Measurements from ENCODE around the gene ZNF316. TPM values are rescaled to one million over a fixed set of nuclear protein-coding genes. Genes with fewer than 3 reads are reported as not detected.

ZNF316 gene
- total and polyA plus RNA-seq, 10 of the 15 experiments (the other 5 are each of a cell fraction or from before 2014, with no cell fraction given), result 0.03 to 28.9 (median 5.7) TPM

GRCh38 chr7:6642239-6642839 is 5.2 kb downstream of the ZNF316 start (continued):
- TF ChIP-seq SUZ12 (IDR thresholded peaks at IDR 0.05; ENCODE audit: unreplicated experiment), result no peak

DNA sequence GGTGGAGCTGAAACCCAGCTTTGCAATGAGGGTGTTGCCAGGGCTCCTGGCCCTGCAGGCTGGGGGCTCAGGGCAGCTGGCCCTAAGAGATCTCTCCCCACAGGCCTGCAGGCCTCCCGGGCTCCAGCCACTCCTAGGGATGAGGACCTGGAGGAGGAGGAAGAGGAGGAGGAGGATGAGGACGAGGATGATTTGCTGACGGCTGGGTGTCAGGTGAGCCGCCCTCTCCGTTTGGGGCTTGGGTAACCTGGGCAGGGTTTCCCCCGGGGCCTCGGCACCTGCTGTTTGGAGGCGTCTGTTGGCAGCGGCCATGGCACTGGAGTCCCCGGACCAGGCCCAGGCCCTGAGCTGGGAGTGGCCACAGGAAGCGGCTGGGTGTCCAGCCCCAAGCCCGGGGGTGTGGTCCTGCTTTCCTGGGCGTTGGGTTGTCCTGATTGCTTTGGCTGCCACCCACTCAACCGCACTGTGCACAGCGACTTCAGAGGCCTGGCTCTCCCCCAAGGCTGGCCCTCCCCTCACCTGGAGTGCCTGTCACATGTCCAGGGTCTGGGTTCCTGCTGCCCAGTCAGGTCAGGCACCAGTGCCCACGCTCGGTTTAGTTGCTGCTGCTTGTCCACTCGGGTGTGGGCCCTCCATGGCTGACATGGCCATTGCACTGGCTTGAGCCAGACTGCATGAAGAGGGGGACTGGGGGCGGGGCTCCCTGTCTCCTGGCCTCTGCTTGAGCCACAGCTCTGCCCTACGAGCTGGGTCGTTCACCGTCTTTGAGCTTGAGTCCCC is 5.9 kb downstream of the ZNF316 start:
- no peak for FAIRE-seq
- H3K4me2 ChIP-seq (ENCODE audit: control insufficient read depth, insufficient read depth), result no peak overlapping the region
- H2AFZ ChIP-seq (ENCODE audit: control insufficient read depth, low read depth, low read length), result no peak overlapping the region
- H3K4me1 ChIP-seq (ENCODE audit: control insufficient read depth, insufficient read depth, low read length), result peaks cover 6% of the 10 kb centered on the region; the same call in 1 of the 2 replicates
- WGBS (ENCODE audit: insufficient coverage, insufficient replicate concordance, low lambda C conversion rate, missing lambda C conversion rate), result 94% methylated on average over 20 of the region's 22 CpGs
- no peak overlapping the region for H3K4me3 ChIP-seq
- peaks cover 10% of the 10 kb centered on the region for H3K79me2 ChIP-seq (ENCODE audit: control insufficient read depth, insufficient read depth, low read length)
- ChIA-PET CTCF (no interaction called here), RAD21 (ENCODE audit: unreplicated experiment) (no interaction called here), POLR2A (no interaction called here), SMC1A (ENCODE audit: uncharacterized antibody, unreplicated experiment) (no interaction called here)
- no peak for TF ChIP-seq SPI1 (IDR thresholded peaks at IDR 0.05; ENCODE audit: borderline replicate concordance, insufficient read depth, low read depth, low read length)
- TF ChIP-seq RFX5 (IDR thresholded peaks at IDR 0.05; ENCODE audit: low read depth, low read length), result no peak
- TF ChIP-seq E4F1 (IDR thresholded peaks at IDR 0.05; ENCODE audit: borderline replicate concordance, partially characterized antibody), result no peak
- TF ChIP-seq MEF2A (IDR thresholded peaks at IDR 0.05; ENCODE audit: insufficient read depth, low read depth, low read length), result no peak
- no peak for TF ChIP-seq FOXM1 (IDR thresholded peaks at IDR 0.05; ENCODE audit: low read depth, low read length)
- no peak for TF ChIP-seq ESRRA (IDR thresholded peaks at IDR 0.05; ENCODE audit: low read length)
- TF ChIP-seq RUNX3 (IDR thresholded peaks at IDR 0.05; ENCODE audit: low read length), result no peak
- no peak for TF ChIP-seq STAT1 (conservative IDR thresholded peaks at IDR 0.05)
- TF ChIP-seq, protein P1, sequence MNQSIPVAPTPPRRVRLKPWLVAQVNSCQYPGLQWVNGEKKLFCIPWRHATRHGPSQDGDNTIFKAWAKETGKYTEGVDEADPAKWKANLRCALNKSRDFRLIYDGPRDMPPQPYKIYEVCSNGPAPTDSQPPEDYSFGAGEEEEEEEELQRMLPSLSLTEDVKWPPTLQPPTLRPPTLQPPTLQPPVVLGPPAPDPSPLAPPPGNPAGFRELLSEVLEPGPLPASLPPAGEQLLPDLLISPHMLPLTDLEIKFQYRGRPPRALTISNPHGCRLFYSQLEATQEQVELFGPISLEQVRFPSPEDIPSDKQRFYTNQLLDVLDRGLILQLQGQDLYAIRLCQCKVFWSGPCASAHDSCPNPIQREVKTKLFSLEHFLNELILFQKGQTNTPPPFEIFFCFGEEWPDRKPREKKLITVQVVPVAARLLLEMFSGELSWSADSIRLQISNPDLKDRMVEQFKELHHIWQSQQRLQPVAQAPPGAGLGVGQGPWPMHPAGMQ (IDR thresholded peaks at IDR 0.05; ENCODE audit: borderline replicate concordance), result no peak
- TF ChIP-seq, protein P2, sequence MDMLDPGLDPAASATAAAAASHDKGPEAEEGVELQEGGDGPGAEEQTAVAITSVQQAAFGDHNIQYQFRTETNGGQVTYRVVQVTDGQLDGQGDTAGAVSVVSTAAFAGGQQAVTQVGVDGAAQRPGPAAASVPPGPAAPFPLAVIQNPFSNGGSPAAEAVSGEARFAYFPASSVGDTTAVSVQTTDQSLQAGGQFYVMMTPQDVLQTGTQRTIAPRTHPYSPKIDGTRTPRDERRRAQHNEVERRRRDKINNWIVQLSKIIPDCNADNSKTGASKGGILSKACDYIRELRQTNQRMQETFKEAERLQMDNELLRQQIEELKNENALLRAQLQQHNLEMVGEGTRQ (IDR thresholded peaks at IDR 0.05; ENCODE audit: borderline replicate concordance, low read depth, low read length), result no peak
- no peak for TF ChIP-seq ATF2 (IDR thresholded peaks at IDR 0.05; ENCODE audit: low read length)
- TF ChIP-seq RB1 (IDR thresholded peaks at IDR 0.05; ENCODE audit: borderline replicate concordance), result no peak
- in situ Hi-C loops (cut with MboI) (no loop called here), intact Hi-C loops (cut with micrococcal nuclease; ENCODE audit: unreplicated experiment) (no loop called here)
- no peaks in the 10 kb centered on the region; the same call in 1 of the 2 replicates for H4K20me1 ChIP-seq (ENCODE audit: control insufficient read depth, insufficient read depth)
- H3K9me3 ChIP-seq (replicated peaks; ENCODE audit: control insufficient read depth, insufficient read depth, low read length), result no peaks in the 10 kb centered on the region; the same call in 2 of the 3 replicates
- no peak for DNase-seq (ENCODE audit: low read depth, low spot score)
- H3K36me3 ChIP-seq (ENCODE audit: control insufficient read depth in 2 of 2, insufficient read depth in 2 of 2, low read length in 1 of 2), result peaks cover 5 to 29% of the 10 kb centered on the region in 2 experiments
- H3K27me3 ChIP-seq (replicated peaks in 1 of 2; ENCODE audit: control insufficient read depth in 2 of 2, insufficient read depth in 2 of 2, low read length in 1 of 2), result no peaks in the 10 kb centered on the region
- no peak overlapping the region for H3K27ac ChIP-seq (ENCODE audit: control insufficient read depth, insufficient read depth)
- H3K9ac ChIP-seq (ENCODE audit: control insufficient read depth, insufficient read depth, low read length), result no peak overlapping the region
- no TSS peak for BruUV-seq (replicated peaks)
- no peak for ATAC-seq
